Measurements from ENCODE around the gene FNDC3B.

Gene FNDC3B

DNA sequence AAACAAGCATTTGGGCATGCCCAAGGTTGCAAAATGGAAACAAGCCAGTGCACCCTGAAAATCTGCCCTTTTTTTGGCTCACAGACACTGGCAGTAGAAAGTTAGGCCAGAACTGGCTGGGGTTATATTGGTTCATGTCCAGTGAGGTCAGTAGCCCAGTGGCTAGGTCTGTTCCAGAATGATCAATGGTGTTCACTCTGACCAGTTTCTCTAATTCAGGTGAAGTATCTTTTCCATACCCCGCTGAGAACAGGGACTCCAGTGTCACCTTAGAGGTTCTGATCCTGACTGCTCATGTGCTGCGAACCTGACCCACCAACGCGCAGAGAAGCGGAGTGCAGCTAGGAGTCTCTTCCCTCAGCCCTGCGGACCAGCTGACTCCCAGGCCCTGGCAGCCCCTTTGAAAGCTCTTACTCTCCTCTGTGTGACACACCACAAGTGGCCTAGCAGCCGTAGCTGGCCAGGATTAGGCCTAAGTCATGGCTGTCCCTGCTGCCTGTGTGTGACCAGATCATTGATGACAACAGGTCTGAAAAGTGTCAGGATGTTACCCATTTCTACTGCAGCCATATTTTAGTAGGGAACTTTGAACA is 285.3 kb downstream of the FNDC3B start:
- DNase-seq: no peak

GRCh38 chr3:172325461-172325860 is 286.1 kb downstream of the FNDC3B start:
- no peak for DNase-seq

- DNase-seq: no peak
Measured at GRCh38 chr3:172326993-172327392, 287.6 kb downstream of the FNDC3B start.

DNA sequence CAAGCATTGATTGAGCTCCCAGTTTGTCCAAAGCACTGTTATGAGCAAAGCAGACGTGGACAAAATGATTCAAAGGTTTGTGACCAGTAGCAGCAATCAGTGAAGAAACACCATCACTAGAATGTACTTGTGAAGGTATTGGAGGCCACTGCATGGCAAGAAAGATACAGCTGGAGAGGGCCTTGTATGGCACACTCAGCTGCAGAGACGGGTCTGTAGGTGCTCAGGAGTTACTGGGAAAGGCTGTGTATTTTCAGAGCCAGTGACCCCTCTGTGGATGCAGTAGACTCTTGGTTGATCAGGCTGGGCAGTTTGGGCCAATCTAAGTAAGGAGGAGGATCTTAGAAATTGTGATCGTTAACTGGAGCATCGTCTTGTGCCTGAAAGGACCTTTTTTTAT is 288.9 kb downstream of the FNDC3B start:
- DNase-seq: no peak

- DNase-seq: no peak
Measured at GRCh38 chr3:172329070-172329469, 289.7 kb downstream of the FNDC3B start.

- DNase-seq: no peak
Measured at GRCh38 chr3:172330413-172330812, 291.0 kb downstream of the FNDC3B start.

- peak; percentile 31 for DNase-seq
Measured at GRCh38 chr3:172332256-172333041, 293.1 kb downstream of the FNDC3B start.

DNA sequence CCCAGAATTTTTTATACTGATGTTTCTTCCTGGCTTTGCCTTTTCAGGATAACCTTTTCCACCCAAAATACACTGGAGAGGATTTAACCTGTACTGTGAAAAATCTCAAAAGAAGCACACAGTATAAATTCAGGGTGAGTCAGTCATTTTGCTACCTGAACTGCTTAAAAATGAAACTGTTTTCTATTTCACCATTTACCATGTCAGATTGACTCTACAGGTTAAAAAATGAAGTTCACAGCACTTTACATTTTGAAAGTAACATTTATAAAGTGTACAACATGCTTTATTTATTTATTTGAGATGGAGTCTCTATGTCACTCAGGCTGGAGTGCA is 293.6 kb downstream of the FNDC3B start:
- no peak for DNase-seq

- no peak for DNase-seq
Measured at GRCh38 chr3:172333692-172334457, 294.5 kb downstream of the FNDC3B start.

GRCh38 chr3:172334671-172335207 is 295.4 kb downstream of the FNDC3B start:
- DNase-seq: no peak

DNA sequence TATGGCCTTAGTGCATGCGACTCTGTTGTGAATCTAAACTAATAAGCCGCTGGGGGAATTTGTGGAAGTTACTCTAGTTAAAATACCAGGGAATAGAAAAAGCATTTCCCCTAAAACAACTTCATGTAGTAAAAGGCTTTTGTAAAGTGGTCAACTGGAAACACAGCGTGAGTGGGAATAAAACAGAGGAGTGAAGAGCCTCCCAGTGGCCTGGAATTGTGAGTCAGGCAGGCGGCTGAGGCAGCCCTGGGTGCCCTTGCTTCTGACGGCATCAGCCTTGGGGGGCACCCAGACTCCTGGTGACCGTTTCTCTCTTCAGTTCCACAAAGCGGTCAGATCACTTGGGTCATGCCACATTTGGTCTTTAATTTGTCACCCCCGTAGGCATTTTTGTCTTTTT is 300.5 kb downstream of the FNDC3B start:
- DNase-seq: no peak

DNA sequence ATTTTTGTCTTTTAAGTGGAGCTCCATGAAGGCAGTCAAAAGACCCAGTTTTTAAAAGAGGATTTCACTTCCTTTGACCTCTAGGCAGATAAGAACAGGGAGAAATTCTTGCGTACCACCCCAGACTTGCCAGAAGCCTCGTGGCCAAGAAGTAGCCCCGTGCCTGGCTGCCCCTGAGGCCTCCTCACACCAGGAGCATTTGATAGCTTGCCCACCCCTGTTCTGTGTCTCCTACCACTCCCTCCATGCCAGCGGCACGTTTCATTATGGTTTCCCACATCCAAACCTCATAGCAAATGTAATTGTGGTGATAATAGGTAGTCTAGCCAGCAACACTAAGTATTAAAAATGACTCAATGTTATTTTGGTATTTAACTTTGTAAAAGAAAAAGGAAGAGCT is 301.2 kb downstream of the FNDC3B start:
- no peak for DNase-seq

GRCh38 chr3:172341482-172342059 is 302.2 kb downstream of the FNDC3B start:
- DNase-seq: peak; percentile 51

GRCh38 chr3:172342097-172342659 is 302.8 kb downstream of the FNDC3B start:
- DNase-seq: no peak

- no peak for DNase-seq
Measured at GRCh38 chr3:172343117-172343516, 303.7 kb downstream of the FNDC3B start.

DNA sequence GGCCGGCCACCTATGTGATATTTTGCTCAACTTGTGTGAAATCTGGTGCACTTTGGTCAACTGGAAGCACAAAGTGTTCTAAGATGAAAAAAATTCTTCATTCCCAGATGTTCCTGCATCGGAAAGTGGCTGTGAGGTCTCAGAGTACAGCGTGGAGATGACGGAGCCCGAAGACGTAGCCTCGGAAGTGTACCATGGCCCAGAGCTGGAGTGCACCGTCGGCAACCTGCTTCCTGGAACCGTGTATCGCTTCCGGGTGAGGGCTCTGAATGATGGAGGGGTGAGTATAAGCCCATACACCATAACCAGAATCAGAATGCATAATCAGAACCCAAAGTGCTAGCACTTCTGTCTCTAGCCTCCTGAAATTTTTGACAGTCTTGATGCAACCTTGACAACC is 304.6 kb downstream of the FNDC3B start:
- no peak for DNase-seq

DNA sequence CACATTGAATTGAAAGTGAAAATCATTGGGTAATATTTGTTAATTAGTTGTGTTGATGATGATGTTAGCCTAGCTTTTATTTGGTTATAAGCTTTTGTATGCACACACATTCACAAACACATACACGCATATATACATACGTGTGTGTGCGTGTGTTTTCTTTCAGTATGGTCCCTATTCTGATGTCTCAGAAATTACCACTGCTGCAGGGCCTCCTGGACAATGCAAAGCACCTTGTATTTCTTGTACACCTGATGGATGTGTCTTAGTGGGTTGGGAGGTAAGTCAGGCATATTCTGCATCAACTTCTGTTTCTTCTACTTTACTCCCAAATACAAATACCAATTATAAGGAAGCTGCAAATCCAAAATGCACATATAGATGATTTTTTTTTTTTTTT is 306.8 kb downstream of the FNDC3B start:
- no peak for DNase-seq

- peak; percentile 60 for DNase-seq
Measured at GRCh38 chr3:172347895-172348679, 308.7 kb downstream of the FNDC3B start.

DNA sequence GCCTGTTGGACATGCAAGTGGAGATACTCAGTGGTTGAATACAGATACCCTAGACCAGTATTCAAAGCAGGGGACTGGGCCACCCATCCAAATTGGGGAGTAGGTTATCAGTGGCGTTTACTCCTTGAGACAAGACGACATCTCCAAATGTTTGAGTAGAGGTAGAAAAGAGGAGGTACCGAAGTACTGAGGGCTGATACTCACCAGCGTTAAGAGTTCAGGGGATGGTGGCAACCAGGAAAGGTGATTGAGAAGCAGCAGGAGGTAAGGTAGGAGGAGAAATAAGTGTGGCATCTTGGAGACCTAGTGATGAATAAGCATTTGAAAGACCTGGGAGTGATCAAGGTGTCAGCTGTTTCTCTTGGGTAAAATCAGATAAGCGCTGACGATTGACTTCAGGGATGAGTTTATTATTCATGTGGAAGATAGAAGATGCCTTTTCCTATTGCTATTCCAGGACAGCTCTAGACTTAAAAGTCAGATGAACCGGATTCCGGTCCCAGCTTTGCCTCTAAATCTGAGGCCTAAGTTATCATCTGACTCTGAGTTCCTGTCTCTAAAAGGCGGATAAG is 312.6 kb downstream of the FNDC3B start:
- DNase-seq: no peak

- DNase-seq: no peak
Measured at GRCh38 chr3:172352786-172353185, 313.4 kb downstream of the FNDC3B start.

DNA sequence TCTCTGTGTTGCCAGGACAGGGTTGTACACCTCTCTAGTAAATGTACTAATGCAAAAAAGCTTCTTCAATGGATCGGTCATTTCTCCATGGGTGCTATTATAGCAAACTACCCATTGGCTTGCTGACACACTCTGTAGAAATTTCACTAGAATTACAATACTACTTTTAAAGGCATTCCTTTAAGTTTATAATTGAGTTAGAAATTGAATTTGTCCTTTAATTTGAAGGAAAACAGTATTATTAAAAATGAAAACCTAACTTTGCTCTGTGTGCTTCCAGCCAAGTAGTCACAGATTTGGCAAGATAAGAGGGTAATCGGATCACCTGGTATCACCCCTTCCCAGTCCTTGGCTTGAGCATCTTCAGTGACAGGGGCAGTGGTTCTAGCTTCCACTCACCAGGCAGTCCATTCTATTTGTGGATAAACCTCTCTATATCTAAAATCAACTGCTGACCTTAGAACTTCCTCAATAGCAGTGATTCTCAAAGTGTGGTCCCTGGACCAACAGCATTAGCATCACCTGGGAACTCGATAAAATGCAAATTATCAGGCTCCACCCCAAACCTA is 315.6 kb downstream of the FNDC3B start:
- DNase-seq: no peak

GRCh38 chr3:172355836-172356235 is 316.5 kb downstream of the FNDC3B start:
- DNase-seq: no peak

Measured in NCI-H748 treated with DMSO at 0.1 percent for 48 hours (cell line).